Heart right ventricle (tissue), 16 donors: ENCODE measurements around the gene KRTAP5-1. TPM values are rescaled to one million over a fixed set of nuclear protein-coding genes. Genes with fewer than 3 reads are reported as not detected.

ENCODE experiments used
- ATAC-seq, 8 donors: fragments of 200-7000 bp; cut with Tn5 transposase; one replicate each; pipeline ENCODE4 v1.9.1; 2020; ENCODE audit warnings: mild to moderate bottlenecking in 8 of 8, moderate library complexity in 8 of 8, moderate number of reproducible peaks in 1 of 8
- DNase-seq, 2 donors: peaks; one replicate each; pipeline ENCODE4 v3.0.0-alpha.2; 2020
- H3K27ac ChIP-seq, 10 donors: fragments of 200-600 bp; sonication (generic) in 2 of 10; one replicate each; pipeline versions ENCODE4 v1.5.0 to v1.8.0; 2020 to 2022; ENCODE audit warnings: mild to moderate bottlenecking in 3 of 10
- H3K27me3 ChIP-seq, 7 donors: fragments of 200-600 bp; one replicate each; pipeline ENCODE4 v1.8.0; 2021 to 2022; ENCODE audit warnings: mild to moderate bottlenecking in 2 of 7
- H3K36me3 ChIP-seq, 9 donors: fragments of 200-600 bp; sonication (generic) in 1 of 9; one replicate each; pipeline versions ENCODE4 v1.5.0 to v1.8.0; 2020 to 2022; ENCODE audit warnings: mild to moderate bottlenecking in 2 of 9
- H3K4me1 ChIP-seq, 9 donors: fragments of 200-600 bp; sonication (generic) in 1 of 9; one replicate each; pipeline versions ENCODE4 v1.5.0 to v1.8.0; 2020 to 2022; ENCODE audit warnings: mild to moderate bottlenecking in 4 of 9
- H3K4me3 ChIP-seq, 10 donors: fragments of 200-600 bp; sonication (generic) in 2 of 10; one replicate each; pipeline versions ENCODE4 v1.5.0 to v1.8.0; 2020 to 2022; ENCODE audit warnings: mild to moderate bottlenecking in 7 of 10, moderate library complexity in 2 of 10
- H3K9me3 ChIP-seq, 11 donors: fragments of 200-600 bp in 10 of 11; sonication (generic) in 2 of 11; one replicate each; pipeline versions ENCODE4 v1.5.0 to v1.8.0; 2013 to 2022; ENCODE audit warnings: mild to moderate bottlenecking in 2 of 11, control low read depth in 1 of 11, moderate library complexity in 1 of 11
- CTCF ChIP-seq, 9 donors: fragments of 200-600 bp; sonication (generic) in 2 of 9; IDR thresholded peaks; one replicate each; pipeline versions ENCODE4 v1.5.0 to v1.8.0; 2021 to 2022; ENCODE audit warnings: antibody characterized with exemption in 9 of 9, mild to moderate bottlenecking in 5 of 9, moderate library complexity in 1 of 9
- WGBS, 2 donors: extraction: QIAGEN DNeasy Blood & Tissue Kit; methylation state at CpG; one replicate each; pipeline ENCODE4 v1.1.7; 2013; ENCODE audit warnings: inconsistent platforms in 1 of 2; 5-methylcytosine and 5-hydroxymethylcytosine counted together
- intact Hi-C, 10 donors: fragments of 100-400 bp; cut with DNase I; formaldehyde crosslinking; loops; one replicate each; pipeline versions ENCODE4 v1.11.1 to v1.14.2; 2022
- polyA plus RNA-seq, 2 donors: library from polyadenylated mRNA; stranded (reverse); fragments of 200-250 nt; gene quantifications; one replicate each; pipeline ENCODE4 v1.2.3, GENCODE V29; 2013
- total RNA-seq, 10 donors: library from RNA; stranded (reverse); fragmentation: NEBNext Ultra II Directional in 3 of 10; extraction: Animal tissue kit (Norgen Biotek cat#: 25700) in 3 of 10; gene quantifications; one replicate each; pipeline versions ENCODE4 v1.2.1 to v1.2.4, GENCODE V29; 2021 to 2023
- donor health status: Arrhythmogenic right ventricular cardiomyopathy.
- donor health status: ischemic (EF 13 %, LVEDD 7.1; RV severe dilation, severe dysfunction).
- donor health status: healthy with polysubstance abuse.
- donor health status: DM: no; HTN: yes; CAD: no.
- donor health status: DM: no; HTN: no; CAD: no.
- donor health status: ischemic (EF 25% LVEDD 6.9; RV normal size, moderate dysfunction).
- donor health status: ischemic (EF 25% LVEDD 5.7; RV mildly dilated, moderate dysfunction).
- donor health status: healthy.
- donor health status: DM: yes; HTN: yes; CAD: no.
- donor health status: Ischemic cardiomyopathy.
- donor health status: ischemic (EF 35%, LVEDD 5.7; RV mildly dilated, moderate dysfunction).
- donor health status: nonischemic (EF 11% LVEDD 7.7; RV severe dilation, severe dysfunction).
- donor health status: DM: yes; HTN: yes; CAD: no.
- donor health status: PGD.
- donor health status: ischemic (EF 29% LVEDD 5.4; RV normal size, mild dysfunction).
- donor health status: nonischemic (EF 23%, LVEDD 6.1; RV moderate dilation, normal function).

The KRTAP5-1 gene
- total and polyA plus RNA-seq, 12 donors: not detected

- H3K36me3 ChIP-seq: no peaks in the 10 kb centered on the region
- no peak for ATAC-seq
- DNase-seq: no peak
- WGBS, 2 donors: 69 to 75% methylated on average over 5 of the region's 5 CpGs
- H3K4me1 ChIP-seq: peaks cover 16 to 30% (median 25%) of the 10 kb centered on the region in 9 donors
- H3K27ac ChIP-seq: no peak overlapping the region
- peaks cover 0 to 53% (median 32%) of the 10 kb centered on the region in 7 donors for H3K27me3 ChIP-seq
- H3K4me3 ChIP-seq: no peak overlapping the region
- no peak for TF ChIP-seq CTCF (IDR thresholded peaks at IDR 0.05)
- no peaks in the 10 kb centered on the region for H3K9me3 ChIP-seq
- intact Hi-C loops: loop anchor here in 6 of 10 donors (5.0 to 10.0 kb wide), 2 partner anchors 79 to 82 kb away; partner anchors contain the start of genes KRTAP5-5 (in 6 of the 6) and KRTAP5-4 (in 5 of the 6)
Observed at GRCh38 chr11:1545432-1545831, 39.7 kb downstream of the KRTAP5-1 start.

- intact Hi-C loops: loop anchor here in 6 of 10 donors (5.0 to 10.0 kb wide), 2 partner anchors 33 to 80 kb away; partner anchors contain the start of genes KRTAP5-4 (in 5 of the 6) and KRTAP5-5 (in 5 of the 6)
- ATAC-seq (no peak), DNase-seq (peak in 1 of 2 donors; percentile 3)
- TF ChIP-seq CTCF (IDR thresholded peaks at IDR 0.05): no peak
- Histone ChIP-seq H3K4me3 (no peak overlapping the region), H3K36me3 (no peaks in the 10 kb centered on the region), H3K4me1 (peaks cover 16 to 30% (median 25%) of the 10 kb centered on the region in 9 donors), H3K27me3 (peaks cover 0 to 53% (median 32%) of the 10 kb centered on the region in 7 donors), H3K9me3 (no peaks in the 10 kb centered on the region), H3K27ac (no peak overlapping the region)
- 85 to 86% methylated on average over 6 of the region's 6 CpGs for WGBS, 2 donors
Observed at GRCh38 chr11:1544536-1544935, 40.5 kb downstream of the KRTAP5-1 start.

- no peak for TF ChIP-seq CTCF (IDR thresholded peaks at IDR 0.05)
- intact Hi-C loops: loop anchor here in 6 of 10 donors (5.0 to 10.0 kb wide), 2 partner anchors 34 to 81 kb away; partner anchors contain the start of genes KRTAP5-4 (in 5 of the 6) and KRTAP5-5 (in 5 of the 6)
- no peak overlapping the region for H3K4me3 ChIP-seq
- ATAC-seq (no peak), DNase-seq (peak in 1 of 2 donors; percentile 3)
- no peaks in the 10 kb centered on the region for H3K9me3 ChIP-seq
- H3K27ac ChIP-seq: no peak overlapping the region
- H3K27me3 ChIP-seq: peaks cover 0 to 46% (median 32%) of the 10 kb centered on the region in 7 donors
- 75 to 84% methylated on average over 13 of the region's 13 CpGs for WGBS, 2 donors
- H3K36me3 ChIP-seq: no peaks in the 10 kb centered on the region
- H3K4me1 ChIP-seq: peaks cover 15 to 25% (median 20%) of the 10 kb centered on the region in 9 donors
Observed at GRCh38 chr11:1543606-1544263, 41.3 kb downstream of the KRTAP5-1 start.

- Histone ChIP-seq H3K27ac (no peak overlapping the region), H3K27me3 (peaks cover 0 to 38% (median 20%) of the 10 kb centered on the region in 7 donors), H3K4me1 (peaks cover 5 to 15% (median 9%) of the 10 kb centered on the region in 9 donors), H3K9me3 (peaks cover 0 to 3% (median 0%) of the 10 kb centered on the region in 11 donors), H3K36me3 (peaks cover 0 to 3% (median 0%) of the 10 kb centered on the region in 9 donors), H3K4me3 (no peak overlapping the region)
- TF ChIP-seq CTCF (IDR thresholded peaks at IDR 0.05): no peak
- DNase-seq: peak in 1 of 2 donors; percentile 7
- 70 to 74% methylated on average over 10 of the region's 10 CpGs for WGBS, 2 donors
- intact Hi-C loops: loop anchor here in 6 of 10 donors (5.0 to 10.0 kb wide), 2 partner anchors 35 to 83 kb away; partner anchors contain the start of genes KRTAP5-4 (in 5 of the 6) and KRTAP5-5 (in 5 of the 6)
- no peak for ATAC-seq
Observed at GRCh38 chr11:1542267-1542666, 42.8 kb downstream of the KRTAP5-1 start.
